Activated gamma-delta T cell treated with Interleukin-2 at 50 U/mL for 16 hours (primary cell): ENCODE results near the gene ALS2CL.
A peak's percentile ranks its signal among the peaks of the same experiment; 100 is the strongest.
"Not testable (repeated sequence)": the region's sequence is repeated elsewhere in the genome, so short reads cannot be mapped to it uniquely, and the experiment has no call there.

Experiments
- DNase-seq: peaks from one replicate; pipeline ENCODE4 v3.0.0-alpha.2; 2020

Gene ALS2CL

GRCh38 chr3:46704346-46704745, 10.9 kb upstream of the ALS2CL start:
- DNase-seq, result not testable (repeated sequence)

DNA sequence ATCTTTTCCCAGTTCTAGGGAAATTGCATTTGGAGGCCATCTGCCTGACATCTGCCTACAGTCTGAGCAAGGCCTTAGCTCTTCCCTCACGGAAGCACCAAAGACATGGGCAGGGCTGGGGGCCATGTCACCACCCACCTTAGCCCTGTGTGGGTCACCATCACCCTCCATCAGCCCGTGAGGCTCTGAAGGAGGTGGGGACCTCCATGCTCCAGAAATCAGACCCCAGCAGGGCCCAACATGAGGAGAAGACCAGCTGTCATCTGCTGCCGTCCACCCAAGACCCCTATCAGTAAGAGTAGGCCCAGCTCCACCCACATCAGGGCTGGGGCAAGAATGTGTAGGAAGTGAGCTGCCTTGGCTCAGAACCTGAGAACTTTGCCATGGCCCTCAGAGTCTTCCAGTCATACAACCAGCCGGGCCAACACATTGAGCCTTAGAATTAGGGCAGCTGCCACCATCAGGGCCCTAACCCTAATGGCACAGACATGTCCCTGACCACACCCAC, 9.6 kb upstream of the ALS2CL start:
- DNase-seq, result no peak

- no peak for DNase-seq
Measured at GRCh38 chr3:46702246-46703012, 8.9 kb upstream of the ALS2CL start.

GRCh38 chr3:46701181-46701939, 7.9 kb upstream of the ALS2CL start, which contains the start of gene TMIE:
TSS of gene TMIE (plus strand) at chr3:46701392. CDS start at chr3:46701488, 96 bp downstream.
- no peak for DNase-seq

DNA sequence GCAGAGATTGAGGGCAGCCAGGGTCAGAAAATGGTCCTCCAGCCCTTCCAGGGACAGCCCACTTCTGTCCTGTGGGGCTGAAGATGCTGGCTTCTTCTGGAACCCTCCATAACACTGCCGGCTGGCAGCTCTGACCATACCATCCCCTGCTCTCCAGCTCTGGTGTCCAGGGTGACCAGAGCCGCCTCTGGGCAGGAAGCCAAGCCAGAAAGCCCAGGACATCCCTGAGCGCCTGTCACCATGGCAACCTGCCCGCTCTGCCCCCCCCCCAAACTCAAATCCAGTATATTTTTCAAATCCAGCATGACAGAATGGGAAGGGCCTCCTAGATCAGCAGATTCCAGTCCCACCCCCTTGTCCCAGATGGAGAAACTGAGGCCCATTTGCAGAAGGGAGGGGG, 7.3 kb upstream of the ALS2CL start:
- no peak for DNase-seq

DNA sequence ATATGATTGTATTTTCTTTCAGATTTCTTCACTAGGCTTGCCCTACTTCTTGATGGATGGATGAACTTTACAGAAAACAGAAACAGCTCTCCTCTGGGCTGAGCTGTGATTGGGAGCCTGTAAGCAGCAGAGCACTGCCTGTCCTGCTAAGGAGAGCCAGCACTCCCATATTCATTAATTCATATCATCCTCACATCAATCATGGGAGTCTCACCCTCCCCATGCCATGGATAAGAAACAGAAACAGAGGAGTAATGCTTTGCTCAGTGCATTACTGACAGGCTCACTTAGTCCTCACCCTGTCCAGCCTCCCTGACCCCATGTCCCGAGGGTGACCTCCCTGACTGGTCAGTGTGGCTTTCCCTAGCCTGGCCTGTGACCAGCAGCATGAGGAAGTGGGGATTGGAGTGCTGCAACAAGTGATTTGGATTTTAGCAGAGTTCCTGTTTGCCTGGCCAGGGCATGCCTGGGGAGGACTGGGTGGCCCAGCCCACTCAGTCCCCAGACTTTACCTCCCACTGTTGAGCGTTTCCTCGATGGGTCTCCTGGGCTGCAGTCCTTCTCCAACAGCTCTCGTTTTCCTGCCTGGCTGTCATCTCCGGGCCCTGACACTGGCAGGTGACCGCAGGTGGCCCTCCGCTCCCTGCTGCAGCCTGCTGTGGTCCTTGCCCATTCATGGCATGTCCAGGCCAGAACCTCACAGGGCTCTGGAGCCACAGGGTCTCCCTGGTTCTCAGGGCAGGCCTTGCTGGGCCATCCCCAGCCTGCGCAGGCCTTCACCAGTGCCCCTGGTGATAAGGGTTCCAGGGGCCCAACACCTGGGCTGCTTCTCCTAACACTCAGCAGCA, 6.4 kb upstream of the ALS2CL start:
- DNase-seq, result no peak

DNA sequence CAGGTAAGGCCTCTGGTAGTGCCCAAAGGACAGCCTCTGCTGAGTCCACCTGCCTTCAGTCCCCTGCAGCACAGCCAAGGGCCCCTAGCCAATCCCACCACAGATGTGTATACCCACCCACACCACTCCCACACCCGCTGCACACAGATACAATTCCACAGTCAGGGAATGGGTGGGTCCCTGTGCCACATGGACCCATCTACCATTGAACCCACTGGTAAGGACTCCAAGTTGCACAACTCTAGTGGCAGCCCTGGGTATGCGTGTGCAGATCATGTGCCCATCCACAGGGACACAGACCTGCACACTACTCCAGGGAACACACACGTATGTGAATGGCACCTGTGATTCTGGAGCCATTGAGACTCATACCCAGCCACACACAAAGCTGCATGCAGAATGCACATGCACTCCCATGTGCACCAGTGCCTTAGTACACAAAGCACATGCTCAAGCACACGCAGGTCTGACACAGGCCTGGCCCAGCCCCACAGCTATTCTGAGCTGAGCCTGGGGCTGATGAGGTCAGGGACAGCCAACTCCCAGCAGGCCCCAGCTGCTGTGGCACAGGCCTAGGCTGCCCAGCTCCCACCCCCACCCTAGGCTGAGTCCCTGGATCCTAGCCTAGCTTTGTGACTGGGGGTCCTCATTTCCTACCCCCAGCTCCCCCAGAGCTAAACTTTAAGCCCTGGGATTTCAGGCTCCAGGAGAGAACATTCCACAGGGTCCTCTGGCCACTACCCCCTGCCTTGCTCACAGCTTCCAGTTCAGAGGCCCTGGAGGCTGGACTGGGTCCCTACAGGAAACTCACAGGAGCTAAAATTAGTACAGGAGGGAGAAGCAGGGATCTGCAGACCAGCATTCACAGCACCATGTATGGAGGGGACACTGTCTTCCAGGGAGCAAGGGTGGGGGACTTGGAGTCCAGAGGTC, 2.7 kb upstream of the ALS2CL start:
- no peak for DNase-seq

GRCh38 chr3:46695177-46695961, 1.9 kb upstream of the ALS2CL start:
- DNase-seq, result peak; percentile 32

DNA sequence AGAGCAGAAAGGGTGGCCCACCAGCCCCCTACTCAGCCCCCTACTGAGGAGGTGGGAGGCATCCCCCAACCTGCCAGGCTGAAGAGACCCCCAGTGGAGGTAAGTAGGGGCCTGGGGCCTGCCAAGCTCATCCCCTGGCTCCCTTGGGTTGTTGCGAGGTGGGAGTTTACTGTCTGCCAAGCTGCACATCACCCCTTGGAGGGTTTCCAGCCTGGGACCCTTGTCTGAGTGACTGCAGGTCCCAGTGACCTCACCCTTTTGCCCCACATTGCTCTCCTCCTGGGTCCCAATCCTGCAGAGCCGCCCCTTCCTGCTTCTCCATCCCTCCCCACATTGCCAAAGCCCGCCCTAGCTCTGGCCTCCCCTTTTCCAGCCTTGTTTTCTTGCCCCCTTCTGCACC, 1.0 kb upstream of the ALS2CL start:
- DNase-seq, result no peak

GRCh38 chr3:46693892-46694226, 380 bp upstream of the ALS2CL start:
- DNase-seq, result peak; percentile 45

GRCh38 chr3:46692566-46692990, 901 bp downstream of the ALS2CL start:
- DNase-seq, result no peak

- DNase-seq, result no peak
Measured at GRCh38 chr3:46690798-46691197, 2.7 kb downstream of the ALS2CL start.

- no peak for DNase-seq
Measured at GRCh38 chr3:46685446-46685845, 8.0 kb downstream of the ALS2CL start.

GRCh38 chr3:46684891-46685290, 8.6 kb downstream of the ALS2CL start:
- no peak for DNase-seq

DNA sequence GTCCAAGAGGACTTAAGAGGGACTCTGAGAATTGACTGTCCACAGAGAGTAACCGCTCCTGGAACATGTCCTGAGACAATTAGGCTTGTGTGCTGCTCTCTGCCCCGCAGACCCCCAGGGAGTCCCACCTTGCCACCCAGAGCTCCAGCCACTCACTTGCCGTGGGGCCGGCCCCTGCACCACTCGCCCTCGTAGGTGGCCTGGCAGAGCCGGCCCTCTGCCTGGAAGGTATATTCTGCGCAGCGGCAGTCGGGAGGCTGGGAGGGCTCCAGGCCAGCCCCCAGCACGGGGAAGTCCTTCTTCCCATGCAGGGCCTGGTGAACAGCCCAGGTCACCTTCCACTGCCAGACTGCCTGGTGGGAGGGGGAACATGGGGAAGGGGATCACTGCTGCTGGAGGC, 10.5 kb downstream of the ALS2CL start:
- DNase-seq, result no peak

GRCh38 chr3:46681856-46682540, 11.5 kb downstream of the ALS2CL start:
- no peak for DNase-seq

GRCh38 chr3:46681387-46681786, 12.1 kb downstream of the ALS2CL start:
- no peak for DNase-seq

DNA sequence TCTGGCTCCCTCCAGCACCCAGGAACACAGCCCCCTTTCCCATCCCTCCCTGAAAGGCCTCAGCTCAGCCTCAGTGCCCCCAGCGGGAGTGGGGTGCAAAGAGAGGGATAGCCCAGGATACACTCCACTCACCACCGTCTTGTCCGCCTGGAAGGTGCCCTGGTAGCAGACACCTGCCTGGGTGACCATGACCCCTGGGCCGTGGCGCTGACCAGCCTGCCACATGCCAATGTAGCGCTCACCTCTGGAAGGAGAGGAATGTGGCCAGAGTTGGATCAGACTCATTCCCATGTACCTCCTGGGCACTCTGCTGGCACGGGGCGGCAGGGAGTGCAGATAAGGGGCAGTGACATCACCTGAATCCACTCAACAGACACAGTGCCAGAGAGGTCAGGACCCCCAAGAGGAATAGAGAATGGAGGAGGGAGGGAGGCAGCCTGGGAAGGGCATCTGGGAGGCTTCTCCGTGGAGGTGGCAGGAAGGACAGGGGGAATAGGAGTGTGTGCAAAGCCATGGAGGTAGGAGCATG, 13.1 kb downstream of the ALS2CL start:
- no peak for DNase-seq

DNA sequence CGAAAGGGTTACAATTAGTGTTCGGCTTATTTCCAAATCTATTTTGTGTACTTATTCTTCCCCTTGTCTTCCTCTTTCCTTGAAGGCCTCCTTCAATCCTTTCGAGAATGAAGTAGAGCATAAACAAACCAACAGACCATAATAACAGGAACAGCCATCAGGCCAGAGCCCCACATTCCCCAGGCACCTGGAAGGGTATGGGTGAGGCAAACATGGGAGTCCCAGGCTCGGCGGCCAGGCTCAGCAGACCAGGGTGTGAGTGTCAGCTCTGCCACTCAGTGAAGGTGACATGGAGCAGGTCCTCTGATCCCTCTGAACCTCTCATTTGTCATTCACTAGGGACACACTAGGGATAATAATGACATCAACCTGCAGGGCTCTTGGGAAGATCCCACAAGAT, 13.8 kb downstream of the ALS2CL start:
- no peak for DNase-seq

DNA sequence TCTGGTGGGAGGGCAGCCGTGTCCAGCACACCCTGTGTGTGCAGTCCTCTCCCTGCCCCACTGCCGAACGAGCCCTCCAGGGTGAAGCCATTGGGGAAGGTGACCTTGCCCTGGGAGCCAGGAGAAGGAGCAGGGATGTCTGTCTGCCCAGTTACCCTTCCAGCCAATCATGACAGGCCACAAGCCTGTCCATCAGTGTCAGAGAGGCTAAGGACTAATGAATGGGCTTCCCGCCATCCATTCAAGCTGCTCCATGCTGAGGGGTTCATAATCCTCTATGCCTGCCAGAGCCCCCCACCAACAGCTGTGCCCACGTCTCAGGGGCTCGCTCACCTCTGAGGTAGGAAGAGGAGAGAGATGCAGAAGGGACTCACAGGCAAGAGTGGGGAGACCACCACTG, 15.2 kb downstream of the ALS2CL start:
- DNase-seq, result no peak

DNA sequence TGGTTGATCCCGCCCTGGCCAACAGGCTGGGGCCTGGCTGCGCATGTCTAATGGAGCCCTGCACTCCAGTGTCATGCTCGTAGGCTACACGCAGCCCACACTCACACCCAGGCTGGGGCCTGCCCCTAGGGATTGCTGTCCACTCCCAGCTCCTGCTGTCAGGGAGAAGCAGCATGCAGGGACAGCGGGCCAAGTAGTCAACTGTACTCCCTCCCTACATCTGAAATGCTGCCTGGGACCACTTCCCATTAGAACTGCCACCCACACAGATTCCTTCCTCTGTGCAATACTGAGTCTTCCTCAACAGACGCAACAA, 16.1 kb downstream of the ALS2CL start:
- no peak for DNase-seq
